ENCODE results near the gene PRSS8. TPM values are rescaled to one million over a fixed set of nuclear protein-coding genes. Genes with fewer than 3 reads are reported as not detected.

The PRSS8 gene
- polyA plus RNA-seq, 1 donor from 2014 or later, result not detected

- Histone ChIP-seq H3K36me3 (ENCODE audit: insufficient read depth, low read length) (no peaks in the 10 kb centered on the region), H3K79me2 (replicated peaks; ENCODE audit: insufficient read depth, low read length) (no peaks in the 10 kb centered on the region), H2AFZ (ENCODE audit: low read depth, low read length) (no peak overlapping the region), H3K9me3 (ENCODE audit: low read length) (no peaks in the 10 kb centered on the region), H3K9me2 (ENCODE audit: insufficient read depth, low read length) (no peaks in the 10 kb centered on the region), H3K9ac (ENCODE audit: low read length) (no peak overlapping the region), H3K4me2 (ENCODE audit: low read length) (no peak overlapping the region), H4K20me1 (ENCODE audit: insufficient read depth) (no peaks in the 10 kb centered on the region), H3F3A (ENCODE audit: insufficient read depth, low read length, poor library complexity, severe bottlenecking) (no peaks in the 10 kb centered on the region), H3K27ac (ENCODE audit: low read length) (no peak overlapping the region), H3K4me3 (ENCODE audit: low read length) (no peak overlapping the region), H3K27me3 (ENCODE audit: insufficient read depth, low read depth, low read length) (no peaks in the 10 kb centered on the region)
- TF ChIP-seq EP300 (conservative IDR thresholded peaks at IDR 0.05; ENCODE audit: poor library complexity, severe bottlenecking) (no peak), CTCF (IDR thresholded peaks at IDR 0.05; ENCODE audit: poor library complexity, severe bottlenecking) (no peak), RAD21 (conservative IDR thresholded peaks at IDR 0.05) (no peak), EZH2 (IDR thresholded peaks at IDR 0.05; ENCODE audit: borderline replicate concordance, insufficient read depth, low read length, poor library complexity, severe bottlenecking) (no peak), MXI1 (conservative IDR thresholded peaks at IDR 0.05; ENCODE audit: poor library complexity, severe bottlenecking) (no peak), TAF1 (IDR thresholded peaks at IDR 0.05; ENCODE audit: low read depth) (no peak), REST (IDR thresholded peaks at IDR 0.05; ENCODE audit: borderline replicate concordance) (no peak), POLR2AphosphoS5 (IDR thresholded peaks at IDR 0.05) (no peak), SMC3 (conservative IDR thresholded peaks at IDR 0.05; ENCODE audit: poor library complexity) (no peak)
These were observed 4.1 kb downstream of the PRSS8 start for GRCh38 chr16:31131416-31131815.

GRCh38 chr16:31130899-31131298 is 4.6 kb downstream of the PRSS8 start:
- Histone ChIP-seq H3K9ac (ENCODE audit: low read length) (no peak overlapping the region), H3K27me3 (ENCODE audit: insufficient read depth, low read depth, low read length) (no peaks in the 10 kb centered on the region), H3F3A (ENCODE audit: insufficient read depth, low read length, poor library complexity, severe bottlenecking) (no peaks in the 10 kb centered on the region), H3K9me2 (ENCODE audit: insufficient read depth, low read length) (no peaks in the 10 kb centered on the region), H2AFZ (ENCODE audit: low read depth, low read length) (no peak overlapping the region), H3K4me2 (ENCODE audit: low read length) (no peak overlapping the region), H4K20me1 (ENCODE audit: insufficient read depth) (no peaks in the 10 kb centered on the region), H3K36me3 (ENCODE audit: insufficient read depth, low read length) (no peaks in the 10 kb centered on the region), H3K4me3 (ENCODE audit: low read length) (no peak overlapping the region), H3K9me3 (ENCODE audit: low read length) (no peaks in the 10 kb centered on the region), H3K27ac (ENCODE audit: low read length) (no peak overlapping the region), H3K79me2 (replicated peaks; ENCODE audit: insufficient read depth, low read length) (no peaks in the 10 kb centered on the region)
- TF ChIP-seq EP300 (conservative IDR thresholded peaks at IDR 0.05; ENCODE audit: poor library complexity, severe bottlenecking) (no peak), SMC3 (conservative IDR thresholded peaks at IDR 0.05; ENCODE audit: poor library complexity) (no peak), REST (IDR thresholded peaks at IDR 0.05; ENCODE audit: borderline replicate concordance) (no peak), MXI1 (conservative IDR thresholded peaks at IDR 0.05; ENCODE audit: poor library complexity, severe bottlenecking) (no peak), CTCF (IDR thresholded peaks at IDR 0.05; ENCODE audit: poor library complexity, severe bottlenecking) (no peak)

Measured in neural cell (in vitro differentiated cells).